Measurements from ENCODE around the gene MYMK. TPM values are rescaled to one million over a fixed set of nuclear protein-coding genes. Genes with fewer than 3 reads are reported as not detected.

MYMK gene
- total RNA-seq, 1 donor from 2014 or later, result not detected

DNA sequence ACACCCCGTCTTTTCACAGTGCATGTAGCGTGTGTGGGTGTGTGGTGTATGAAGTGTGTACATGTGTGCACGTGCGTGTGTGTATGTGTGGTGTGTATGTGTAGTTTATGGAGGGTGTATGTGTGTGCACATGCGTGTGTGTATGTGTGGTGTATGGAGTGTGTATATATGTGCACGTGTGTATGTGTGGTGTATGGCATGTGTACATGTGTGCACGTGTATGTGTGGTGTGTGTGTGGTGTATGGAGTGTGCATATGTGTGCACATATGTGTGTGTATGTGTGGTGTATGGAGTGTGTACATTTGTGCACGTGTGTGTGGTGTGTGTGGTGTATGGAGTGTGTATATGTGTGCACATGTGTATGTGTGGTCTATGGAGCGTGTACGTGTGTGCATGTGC is 13.2 kb downstream of the MYMK start:
- no peak for ATAC-seq
- intact Hi-C loops (cut with DNase I), result no loop called here
- no peak for DNase-seq (ENCODE audit: missing footprints)

DNA sequence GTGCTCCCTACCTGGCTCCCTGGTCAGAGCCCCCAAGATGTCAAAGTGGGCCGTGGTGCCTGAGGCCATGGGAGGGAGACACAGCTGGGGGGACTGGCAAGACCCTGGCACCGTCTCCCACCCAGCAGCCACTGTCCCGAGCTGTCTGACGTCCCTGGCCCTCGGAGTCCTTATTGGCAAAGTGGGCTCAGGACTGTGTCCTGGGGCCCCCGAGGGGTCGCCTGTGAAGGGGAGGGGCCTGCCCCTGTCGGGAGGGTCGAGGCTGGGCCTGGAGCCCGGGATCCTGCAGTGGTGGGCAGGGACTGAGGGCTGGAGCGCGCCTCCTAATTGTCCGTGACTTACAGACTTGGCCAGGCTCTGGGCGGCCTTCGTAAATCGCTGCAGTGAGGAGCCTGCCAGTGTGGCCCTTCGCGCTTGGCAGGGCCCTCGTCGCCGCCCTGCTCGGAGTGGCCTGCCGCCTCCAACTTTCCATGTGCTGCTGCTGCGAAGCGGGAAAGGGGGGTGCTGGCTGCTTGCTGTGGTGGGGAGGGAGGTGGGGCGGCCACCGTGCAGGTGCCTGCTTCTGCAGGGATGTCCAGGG is 13.7 kb downstream of the MYMK start:
- no peak for ATAC-seq
- DNase-seq (ENCODE audit: missing footprints), result no peak
- intact Hi-C loops (cut with DNase I), result no loop called here

GRCh38 chr9:133509179-133510083 is 15.3 kb downstream of the MYMK start:
- no peak for ATAC-seq
- intact Hi-C loops (cut with DNase I), result no loop called here
- DNase-seq (ENCODE audit: missing footprints), result no peak

- DNase-seq (ENCODE audit: missing footprints) (no peak), ATAC-seq (no peak)
- intact Hi-C loops (cut with DNase I), result no loop called here
Measured at GRCh38 chr9:133508046-133508445, 16.7 kb downstream of the MYMK start.

DNA sequence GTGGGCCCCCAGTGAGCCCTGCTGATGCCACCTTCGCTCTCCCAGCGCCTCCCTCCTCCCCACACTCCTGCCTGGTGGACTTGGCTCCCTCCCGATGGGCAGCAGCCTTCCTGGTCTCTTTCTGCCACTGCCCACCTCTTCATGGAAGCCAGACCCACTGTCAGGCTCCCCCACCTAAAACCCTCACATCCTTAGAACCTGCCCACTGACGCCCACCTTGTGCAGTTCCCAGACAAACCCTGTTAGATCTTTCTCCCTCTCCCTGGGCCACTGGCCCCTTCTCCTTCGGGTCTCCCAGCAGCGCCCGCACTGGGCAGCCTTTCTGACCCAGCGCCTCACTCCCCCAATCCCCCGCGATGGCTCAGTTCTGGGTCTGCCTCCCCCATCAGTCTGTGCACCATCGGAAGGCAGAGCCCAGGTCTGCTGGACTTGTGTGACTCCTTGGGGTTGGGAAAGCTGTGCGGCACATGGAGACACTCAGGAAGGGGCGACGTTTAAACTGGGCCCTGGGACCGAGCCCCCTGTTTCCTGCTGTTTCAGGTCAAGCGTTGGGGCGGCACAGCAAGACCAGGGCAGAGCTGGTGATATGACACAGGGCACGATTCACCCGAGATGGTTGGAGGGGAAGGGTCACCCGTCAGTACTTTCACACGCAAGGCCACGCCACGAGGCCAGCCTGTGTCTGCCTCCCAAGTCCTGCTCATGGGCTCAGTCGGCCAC is 17.4 kb downstream of the MYMK start:
- DNase-seq (ENCODE audit: missing footprints), result no peak
- ATAC-seq, result no peak
- intact Hi-C loops (cut with DNase I), result no loop called here

- peak; percentile 65 for ATAC-seq
- DNase-seq (ENCODE audit: missing footprints), result peak; percentile 86
- intact Hi-C loops (cut with DNase I), result no loop called here
Measured at GRCh38 chr9:133506653-133507038, 18.1 kb downstream of the MYMK start.

- intact Hi-C loops (cut with DNase I), result no loop called here
- peak; percentile 92 for DNase-seq (ENCODE audit: missing footprints)
- peak; percentile 88 for ATAC-seq
Measured at GRCh38 chr9:133505901-133506652, 18.7 kb downstream of the MYMK start.

DNA sequence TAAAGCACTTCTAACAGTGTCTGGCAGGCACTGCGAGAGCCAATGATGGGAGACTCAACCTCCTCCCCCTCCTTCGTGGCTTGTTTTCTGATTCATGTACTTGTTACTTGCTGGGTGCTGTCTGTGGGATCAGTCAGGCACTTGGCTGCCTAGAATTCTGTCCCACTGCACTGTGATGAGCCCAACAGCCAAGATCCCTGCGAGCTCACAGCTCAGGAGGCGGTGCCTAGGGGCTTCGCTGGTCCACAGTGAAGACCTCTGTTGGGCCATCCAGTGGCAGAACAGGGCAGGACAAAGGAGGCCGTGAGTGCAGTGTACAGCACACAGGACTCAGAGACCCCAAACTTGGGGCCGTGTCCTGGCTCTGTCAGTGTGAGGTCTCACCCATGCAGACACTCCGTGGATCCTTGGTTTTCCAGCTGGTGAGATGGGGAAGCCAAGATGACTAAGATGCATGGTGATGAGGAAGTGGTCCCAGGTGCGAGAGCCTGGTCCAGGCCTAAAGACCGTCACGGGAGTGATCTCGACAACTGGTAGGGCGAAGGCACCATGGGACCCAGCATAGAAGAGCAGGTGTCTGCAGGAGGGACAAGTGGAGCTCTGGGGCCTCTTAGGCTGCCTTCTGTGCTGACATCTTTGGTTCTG is 19.5 kb downstream of the MYMK start:
- intact Hi-C loops (cut with DNase I), result no loop called here
- DNase-seq (ENCODE audit: missing footprints), result peak; percentile 66
- peak; percentile 22 for ATAC-seq

DNA sequence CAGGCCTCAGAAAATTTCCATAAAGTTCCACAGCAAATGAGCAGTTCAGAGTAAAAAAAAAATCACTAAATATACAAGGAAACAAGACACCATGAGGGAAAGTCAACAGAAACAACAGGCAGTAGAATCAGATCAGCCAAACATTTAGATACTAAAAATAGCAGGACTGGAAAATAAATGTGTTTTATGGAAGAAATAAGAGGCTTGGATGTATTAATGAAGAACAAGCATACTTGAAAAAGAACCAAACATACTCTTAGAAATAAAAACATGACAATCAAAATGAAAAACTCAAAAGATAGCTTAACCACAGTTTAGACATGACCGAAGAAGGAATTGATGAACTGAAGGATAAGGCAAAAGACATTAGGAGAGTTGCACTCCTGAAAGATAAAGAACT is 22.6 kb downstream of the MYMK start:
- ATAC-seq, result no peak
- intact Hi-C loops (cut with DNase I), result no loop called here
- no peak for DNase-seq (ENCODE audit: missing footprints)

DNA sequence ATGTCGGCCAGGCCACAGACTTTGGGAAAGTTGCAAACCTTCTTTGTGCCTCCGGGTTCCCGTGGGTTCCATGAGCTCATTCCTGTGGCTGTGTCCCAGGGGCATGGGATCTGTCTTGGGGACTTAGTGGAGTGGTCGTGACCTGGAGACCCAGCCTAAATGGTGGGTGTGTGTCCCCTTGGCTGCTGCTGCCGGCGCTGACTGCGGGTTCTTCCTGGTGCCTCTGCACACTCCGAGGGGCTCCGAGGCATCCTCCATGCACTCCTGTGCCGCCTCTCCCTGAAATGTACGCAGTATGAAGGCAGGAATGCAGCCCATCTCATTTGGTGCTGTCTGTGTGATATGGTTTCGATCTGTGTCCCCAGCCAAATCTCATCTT is 24.9 kb downstream of the MYMK start:
- ATAC-seq (no peak), DNase-seq (ENCODE audit: missing footprints) (peak; percentile 30)
- intact Hi-C loops (cut with DNase I), result no loop called here

GRCh38 chr9:133499132-133499891 is 25.4 kb downstream of the MYMK start:
- DNase-seq (ENCODE audit: missing footprints) (peak; percentile 74), ATAC-seq (peak; percentile 74)
- intact Hi-C loops (cut with DNase I), result no loop called here

- ATAC-seq (no peak), DNase-seq (ENCODE audit: missing footprints) (peak; percentile 56)
- intact Hi-C loops (cut with DNase I), result no loop called here
Measured at GRCh38 chr9:133496861-133497842, 27.6 kb downstream of the MYMK start.

GRCh38 chr9:133495327-133496293 is 29.1 kb downstream of the MYMK start:
- DNase-seq (ENCODE audit: missing footprints) (peak; percentile 13), ATAC-seq (no peak)
- intact Hi-C loops (cut with DNase I), result no loop called here

DNA sequence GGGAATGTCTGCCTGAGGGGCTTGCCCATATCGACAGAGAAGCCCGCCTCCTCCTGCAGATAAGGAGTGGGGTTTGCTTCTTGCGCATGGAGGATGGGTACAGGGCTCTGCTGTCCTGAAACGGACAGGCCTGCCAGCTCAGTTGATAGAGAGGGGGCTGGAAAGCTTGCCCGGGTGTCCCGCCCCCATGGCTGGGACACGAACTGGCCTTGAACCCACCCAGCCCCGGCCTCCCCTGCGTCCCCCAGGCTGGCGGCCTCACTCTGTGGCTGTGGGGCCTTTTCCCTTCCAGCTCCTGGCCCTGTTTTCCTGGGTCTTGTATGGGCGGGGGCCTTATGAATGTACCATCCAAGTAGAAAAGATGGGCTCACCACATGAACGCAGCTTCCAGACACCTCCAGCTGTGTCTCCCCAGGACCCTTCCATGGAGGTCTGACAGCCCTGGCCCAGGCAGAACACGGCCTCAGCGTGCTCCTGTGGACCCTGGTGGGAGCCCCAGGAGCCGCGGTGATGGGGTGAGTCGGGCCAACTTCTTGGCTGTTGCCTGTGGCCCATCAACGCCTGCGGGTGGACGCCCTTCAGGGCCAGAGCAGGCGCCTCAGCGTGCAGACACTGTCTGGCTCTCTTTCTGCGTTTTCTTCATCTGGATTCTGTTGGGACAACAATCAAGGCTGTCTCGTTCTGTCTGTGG is 30.0 kb downstream of the MYMK start:
- intact Hi-C loops (cut with DNase I), result no loop called here
- ATAC-seq (peak; percentile 23), DNase-seq (ENCODE audit: missing footprints) (peak; percentile 72)

DNA sequence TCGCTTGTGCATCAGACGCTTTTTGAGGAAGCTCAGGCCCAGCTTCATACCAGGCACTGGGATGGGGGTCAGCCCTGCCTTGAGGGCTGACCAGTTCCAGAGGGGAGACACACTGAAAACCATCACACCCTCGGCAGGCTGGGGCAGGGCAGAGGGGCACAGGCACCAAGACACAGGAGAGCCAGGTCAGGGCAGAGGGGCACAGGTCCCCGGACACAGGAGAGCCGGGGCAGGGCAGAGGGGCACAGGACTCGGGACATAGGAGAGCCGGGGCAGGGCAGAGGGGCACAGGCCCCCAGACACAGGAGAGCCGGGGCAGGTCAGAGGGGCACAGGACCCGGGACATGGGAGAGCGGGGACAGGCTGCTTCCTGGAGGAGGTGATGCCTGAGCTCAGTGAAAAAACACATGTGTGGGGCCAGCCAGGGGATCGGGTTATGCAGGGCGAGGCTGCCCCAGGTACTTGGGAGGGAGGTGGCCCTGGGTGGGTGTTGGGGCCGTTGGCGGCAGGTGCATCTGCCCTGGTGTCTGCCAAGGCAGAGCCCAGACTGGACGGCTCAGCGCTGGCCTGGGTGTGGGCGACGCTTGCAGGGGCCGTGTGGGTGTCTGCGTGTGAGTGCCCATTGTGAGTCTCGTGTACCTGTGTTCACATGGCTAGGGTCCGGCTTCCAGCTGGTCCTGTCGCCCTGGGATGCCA is 30.8 kb downstream of the MYMK start:
- no peak for ATAC-seq
- intact Hi-C loops (cut with DNase I), result no loop called here
- DNase-seq (ENCODE audit: missing footprints), result peak; percentile 67
